ENCODE results near the gene COMMD2. TPM values are rescaled to one million over a fixed set of nuclear protein-coding genes. Genes with fewer than 3 reads are reported as not detected.

Gene COMMD2
- total RNA-seq, 1 experiment from 2014 or later = 64.9 TPM

- H3T11ph ChIP-seq (ENCODE audit: low read length) = no peak overlapping the region
- Mint-ChIP-seq H3K4me3 (no peak overlapping the region), H3K36me3 (ENCODE audit: insufficient read depth in 1 of 3, low read depth in 3 of 3) (no peaks in the 10 kb centered on the region), H3K27me3 (ENCODE audit: low read depth) (no peaks in the 10 kb centered on the region; the same call in none of the 2 replicates), H3K27ac (no peak overlapping the region), H3K9me3 (no peaks in the 10 kb centered on the region; a peak in 2 of 5 replicates), H3K4me1 (no peaks in the 10 kb centered on the region)
- no peak overlapping the region for H3K18ac ChIP-seq (ENCODE audit: insufficient read length, low read depth, low read length)
- no peaks in the 10 kb centered on the region for H3K4me1 ChIP-seq (ENCODE audit: insufficient read depth, low read length)
- DNase-seq = no peak
- no peak overlapping the region for H2AFZ ChIP-seq (ENCODE audit: low read length)
- H3K79me2 ChIP-seq (ENCODE audit: insufficient read depth, low read length) = no peaks in the 10 kb centered on the region
- TF ChIP-seq CTCF (conservative IDR thresholded peaks at IDR 0.05) = no peak
- H2BK20ac ChIP-seq (ENCODE audit: low read depth, low read length, poor library complexity, severe bottlenecking) = no peak overlapping the region
- no peak overlapping the region for H3K4me2 ChIP-seq (ENCODE audit: insufficient read depth, insufficient read length, low read length)
- no peak overlapping the region for H2BK120ac ChIP-seq (ENCODE audit: low read depth, low read length, poor library complexity, severe bottlenecking)
- H3K4ac ChIP-seq (ENCODE audit: low read depth, low read length) = no peak overlapping the region
- H2BK5ac ChIP-seq (ENCODE audit: insufficient read length, low read length) = no peak overlapping the region
- no peak overlapping the region for H2BK12ac ChIP-seq (ENCODE audit: insufficient read length, low read depth, low read length)
- no peak overlapping the region for H3K27ac ChIP-seq (ENCODE audit: insufficient read length, low read depth, low read length)
- H3K56ac ChIP-seq (ENCODE audit: insufficient read length, low read depth, low read length) = no peak overlapping the region
- no CpG with 5 or more reads among the region's 5 CpGs for WGBS (ENCODE audit: extremely low coverage, insufficient read length, low lambda C conversion rate)
- no peak overlapping the region for H3K14ac ChIP-seq (ENCODE audit: insufficient read depth, low read length)
- H4K8ac ChIP-seq (replicated peaks; ENCODE audit: insufficient read length, low read depth, low read length) = no peak overlapping the region
- H3K23ac ChIP-seq (ENCODE audit: insufficient read length, low read depth, low read length) = no peak overlapping the region
- no peak overlapping the region for H2AK5ac ChIP-seq (ENCODE audit: insufficient read length, low read length)
- H3K9me3 ChIP-seq (ENCODE audit: control insufficient read depth, low read depth, low read length) = no peaks in the 10 kb centered on the region
- H3K9ac ChIP-seq (ENCODE audit: extremely low read depth, insufficient read length, low read length) = no peak overlapping the region
- H3K27me3 ChIP-seq (ENCODE audit: insufficient read depth, low read length) = no peaks in the 10 kb centered on the region
- no peaks in the 10 kb centered on the region for H4K20me1 ChIP-seq (ENCODE audit: control insufficient read depth, insufficient read depth, insufficient read length)
- no peaks in the 10 kb centered on the region for H3K23me2 ChIP-seq (ENCODE audit: insufficient read length, low read depth, low read length, poor library complexity, severe bottlenecking)
- H2BK15ac ChIP-seq (ENCODE audit: low read depth, low read length) = no peak overlapping the region
- H4K91ac ChIP-seq (ENCODE audit: insufficient read length, low read depth, low read length) = no peak overlapping the region
- H3K79me1 ChIP-seq (ENCODE audit: insufficient read depth, low read depth, low read length, poor library complexity, severe bottlenecking) = no peaks in the 10 kb centered on the region
- no peak overlapping the region for H4K5ac ChIP-seq (ENCODE audit: insufficient read length, low read depth, low read length)
Observed at GRCh38 chr3:149801639-149802038, 49.4 kb upstream of the COMMD2 start.
